ENCODE data around the gene ANGPTL4.
"Not testable (repeated sequence)": the region's sequence is repeated elsewhere in the genome, so short reads cannot be mapped to it uniquely, and the experiment has no call there.

The ANGPTL4 gene

GRCh38 chr19:8401981-8402411, 38.0 kb downstream of the ANGPTL4 start:
- H3K9me3 Mint-ChIP-seq, result no peaks in the 10 kb centered on the region
- no peak for ATAC-seq
- peak overlapping the region in 1 of 2 donors; percentile 39 for H3K27ac Mint-ChIP-seq
- no peak for DNase-seq
- peaks cover 12% of the 10 kb centered on the region for H3K4me1 Mint-ChIP-seq
- no peaks in the 10 kb centered on the region for H3K27me3 Mint-ChIP-seq
- H3K4me3 Mint-ChIP-seq, result no peak overlapping the region

- DNase-seq (no peak), ATAC-seq (peak; percentile 42)
- Mint-ChIP-seq H3K27ac (no peak overlapping the region), H3K4me3 (no peak overlapping the region), H3K9me3 (no peaks in the 10 kb centered on the region), H3K27me3 (no peaks in the 10 kb centered on the region), H3K4me1 (peaks cover 5% of the 10 kb centered on the region)
Measured at GRCh38 chr19:8403098-8403819, 39.3 kb downstream of the ANGPTL4 start.

DNA sequence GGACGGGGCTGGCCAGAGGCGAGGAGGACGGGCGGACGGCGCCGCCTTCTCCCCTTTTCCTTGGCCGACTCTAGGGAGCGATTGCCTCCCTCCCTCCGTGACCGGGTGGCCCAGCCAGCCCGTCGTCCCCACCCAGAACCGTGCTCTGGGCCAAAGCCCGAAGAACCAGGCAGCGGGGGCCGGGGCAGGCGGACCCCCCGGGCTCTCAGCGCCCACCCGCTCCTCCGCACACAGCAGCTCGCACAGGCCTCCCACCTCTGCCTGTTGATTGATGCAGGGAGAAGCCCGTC, 39.8 kb downstream of the ANGPTL4 start:
- Mint-ChIP-seq H3K4me1 (peaks cover 5% of the 10 kb centered on the region), H3K27me3 (no peaks in the 10 kb centered on the region), H3K9me3 (no peaks in the 10 kb centered on the region), H3K27ac (no peak overlapping the region), H3K4me3 (no peak overlapping the region)
- DNase-seq (no peak), ATAC-seq (peak; percentile 26)

GRCh38 chr19:8404391-8405151, 40.6 kb downstream of the ANGPTL4 start:
- ATAC-seq (no peak), DNase-seq (no peak)
- Mint-ChIP-seq H3K9me3 (no peaks in the 10 kb centered on the region), H3K27me3 (no peaks in the 10 kb centered on the region), H3K27ac (peak overlapping the region in 1 of 2 donors; percentile 33), H3K4me3 (no peak overlapping the region), H3K4me1 (peaks cover 2% of the 10 kb centered on the region)

DNA sequence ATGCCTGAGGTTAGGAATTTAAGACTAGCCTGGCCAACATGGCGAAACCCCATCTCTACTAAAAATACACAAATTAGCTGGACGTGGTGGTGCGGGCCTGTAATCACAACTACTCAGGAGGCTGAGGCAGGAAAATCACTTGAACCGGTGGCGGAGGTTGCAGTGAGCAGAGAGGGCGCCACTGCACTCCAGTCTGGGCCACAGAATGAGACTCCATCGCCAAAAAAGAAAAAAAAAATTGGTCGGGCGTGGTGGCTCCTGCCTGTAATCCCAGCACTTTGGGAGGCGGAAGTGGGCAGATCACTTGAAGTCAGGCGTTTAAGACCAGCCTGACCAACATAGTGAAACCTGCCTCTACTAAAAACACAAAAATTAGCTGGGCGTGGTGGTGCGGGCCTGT, 46.8 kb downstream of the ANGPTL4 start:
- ATAC-seq, DNase-seq, H3K4me3 Mint-ChIP-seq, H3K27ac Mint-ChIP-seq, H3K27me3 Mint-ChIP-seq, H3K9me3 Mint-ChIP-seq: not testable (repeated sequence)
- H3K4me1 Mint-ChIP-seq, result peaks cover 10% of the 10 kb centered on the region

DNA sequence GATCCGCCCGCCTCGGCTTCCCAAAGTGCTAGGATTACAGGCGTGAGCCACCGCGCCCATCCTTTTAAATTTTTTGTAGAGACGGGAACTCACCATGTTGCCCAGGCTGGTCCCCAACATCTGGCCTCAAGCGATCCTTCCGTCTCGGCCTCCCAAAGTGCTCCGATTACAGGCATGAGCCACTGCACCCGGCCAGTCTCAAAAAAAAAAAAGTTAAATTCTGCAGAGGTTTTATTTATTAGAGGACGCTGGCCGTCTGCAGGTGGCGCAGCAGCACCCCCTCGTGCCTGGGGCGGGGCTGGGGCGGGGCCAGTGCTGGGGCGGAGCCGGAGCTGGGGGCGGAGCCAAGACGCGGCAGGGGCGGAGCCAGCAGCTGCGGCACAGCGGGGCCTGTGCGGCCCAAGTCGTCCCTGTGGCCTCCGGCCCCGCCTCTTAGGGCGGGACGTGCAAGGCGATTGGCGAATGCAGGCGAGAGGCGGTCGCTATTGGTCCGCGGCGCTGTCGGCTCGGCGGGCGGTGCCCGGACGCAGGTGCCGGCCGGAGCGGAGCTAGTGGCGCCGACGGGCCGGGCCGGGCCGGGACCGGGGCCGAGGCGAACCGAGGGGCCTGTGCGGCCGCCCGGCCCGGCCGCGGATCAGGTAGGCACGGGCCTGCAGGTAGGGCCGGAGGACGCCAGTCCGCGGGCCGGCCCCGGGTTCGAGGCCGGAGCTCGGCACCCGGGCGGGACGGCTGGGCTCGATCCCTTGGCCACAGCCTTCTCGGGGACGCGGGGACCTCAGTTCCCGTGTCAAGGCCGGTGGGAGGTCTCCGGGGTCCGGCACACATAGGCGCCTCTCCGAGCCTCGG, 49.1 kb downstream of the ANGPTL4 start, which contains the start of gene MARCHF2:
MARCHF2 (plus strand) TSS at position 523 of the 846 bp plus-strand sequence. CDS start 8,536 bp downstream, outside the sequence.
- DNase-seq (peak; percentile 95 to 96), ATAC-seq (peak; percentile 100)
- H3K4me3 Mint-ChIP-seq, result peak within 1 kb of the TSS; percentile 53 to 63
- H3K9me3 Mint-ChIP-seq, result no peaks in the 10 kb centered on the region
- peaks cover 10% of the 10 kb centered on the region for H3K4me1 Mint-ChIP-seq
- no peak within 1 kb of the TSS for H3K27ac Mint-ChIP-seq
- H3K27me3 Mint-ChIP-seq, result no peaks in the 10 kb centered on the region

DNA sequence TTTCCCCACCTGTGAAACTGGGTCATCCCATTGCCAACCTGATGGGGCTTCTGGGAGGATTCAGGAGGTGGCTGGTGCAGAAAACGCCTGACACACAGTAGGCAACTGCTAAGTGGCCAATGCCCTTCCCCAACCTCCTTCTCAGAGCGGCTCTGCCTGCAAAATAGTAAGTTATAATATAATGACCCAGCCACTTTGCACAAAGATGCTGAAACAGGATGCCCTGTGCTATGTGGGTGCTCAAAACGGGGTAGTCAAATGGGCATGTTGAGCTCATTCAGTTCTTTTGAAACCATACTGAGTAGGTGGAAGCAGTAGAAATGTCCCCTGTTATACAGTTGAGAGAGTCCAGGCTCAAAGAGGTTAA, 49.7 kb downstream of the ANGPTL4 start:
- DNase-seq, result no peak
- H3K4me1 Mint-ChIP-seq, result peaks cover 10% of the 10 kb centered on the region
- H3K27ac Mint-ChIP-seq, result no peak overlapping the region
- H3K9me3 Mint-ChIP-seq, result no peaks in the 10 kb centered on the region
- peak overlapping the region; percentile 53 to 58 for H3K4me3 Mint-ChIP-seq
- ATAC-seq, result peak; percentile 3
- no peaks in the 10 kb centered on the region for H3K27me3 Mint-ChIP-seq

DNA sequence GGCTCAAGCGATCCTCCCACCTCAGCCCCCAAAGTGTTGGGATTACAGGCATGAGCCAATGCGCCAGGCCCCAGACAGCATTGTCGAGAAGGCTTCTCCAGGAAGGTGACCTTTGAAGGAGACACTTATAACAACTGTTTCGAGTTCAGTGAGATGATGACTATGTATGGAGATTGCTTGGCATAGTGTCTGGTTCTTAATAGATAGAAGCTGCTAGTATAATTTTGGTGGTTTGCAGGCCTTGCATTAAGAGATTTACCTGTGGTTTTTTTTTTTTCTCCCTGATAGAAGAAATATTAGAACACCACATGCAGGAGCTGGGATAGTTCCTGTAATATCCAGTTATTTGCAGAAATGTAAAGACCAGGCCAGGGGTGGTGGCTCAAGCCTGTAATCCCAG, 52.8 kb downstream of the ANGPTL4 start:
- Mint-ChIP-seq H3K4me1 (peaks cover 10% of the 10 kb centered on the region), H3K9me3 (no peaks in the 10 kb centered on the region), H3K27ac (no peak overlapping the region), H3K27me3 (no peaks in the 10 kb centered on the region), H3K4me3 (no peak overlapping the region)
- ATAC-seq, result no peak
- no peak for DNase-seq

- H3K4me3 Mint-ChIP-seq, result no peak overlapping the region
- H3K27me3 Mint-ChIP-seq, result no peaks in the 10 kb centered on the region
- DNase-seq (no peak), ATAC-seq (no peak)
- no peaks in the 10 kb centered on the region for H3K9me3 Mint-ChIP-seq
- no peak overlapping the region for H3K27ac Mint-ChIP-seq
- H3K4me1 Mint-ChIP-seq, result no peaks in the 10 kb centered on the region
Measured at GRCh38 chr19:8421484-8422461, 57.8 kb downstream of the ANGPTL4 start.

DNA sequence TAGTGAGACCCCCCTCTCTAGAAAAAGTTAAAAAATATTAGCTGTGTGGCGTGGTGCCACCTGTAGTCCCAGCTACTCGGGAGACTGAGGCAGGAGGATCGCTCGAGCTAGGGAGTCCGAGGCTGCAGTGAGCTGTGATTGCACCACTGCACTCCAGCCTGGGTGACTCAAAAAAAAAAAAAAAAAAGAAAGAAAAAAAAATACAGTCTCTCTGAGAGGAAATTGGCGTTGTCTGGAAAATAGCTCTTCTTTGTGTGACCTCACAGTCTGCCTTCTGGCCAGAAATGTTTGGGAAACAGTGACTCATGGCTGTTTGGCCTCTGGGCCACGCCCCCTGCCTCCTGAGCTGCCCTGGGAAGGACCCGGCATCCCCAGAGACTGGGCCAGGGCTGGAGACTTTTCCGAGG, 59.9 kb downstream of the ANGPTL4 start:
- Mint-ChIP-seq H3K9me3 (no peaks in the 10 kb centered on the region), H3K4me3 (no peak overlapping the region), H3K4me1 (no peaks in the 10 kb centered on the region), H3K27me3 (no peaks in the 10 kb centered on the region), H3K27ac (no peak overlapping the region)
- no peak for ATAC-seq
- DNase-seq, result no peak
